ENCODE data around the gene PNMA8C. TPM values are rescaled to one million over a fixed set of nuclear protein-coding genes. Genes with fewer than 3 reads are reported as not detected.

The PNMA8C gene
- total RNA-seq, 1 experiment from 2014 or later = not detected

GRCh38 chr19:46450737-46451136, 22.0 kb upstream of the PNMA8C start:
- Histone ChIP-seq H3K27me3 (ENCODE audit: low read length) (no peaks in the 10 kb centered on the region), H3K4me2 (ENCODE audit: low read length) (no peak overlapping the region), H3K79me2 (ENCODE audit: low read length) (no peaks in the 10 kb centered on the region), H3K9me2 (replicated peaks; ENCODE audit: low read length) (no peaks in the 10 kb centered on the region), H3K27ac (ENCODE audit: low read length) (no peak overlapping the region), H4K20me1 (ENCODE audit: low read length) (no peaks in the 10 kb centered on the region), H3K4me1 (ENCODE audit: insufficient read depth, low read length) (no peaks in the 10 kb centered on the region), H2AFZ (ENCODE audit: low read length) (no peak overlapping the region), H3K9me3 (ENCODE audit: low read length) (no peaks in the 10 kb centered on the region), H3F3A (ENCODE audit: low read length, unreplicated experiment) (no peaks in the 10 kb centered on the region), H3K9ac (ENCODE audit: low read length) (no peak overlapping the region), H3K4me3 (ENCODE audit: low read length) (no peak overlapping the region), H3K36me3 (ENCODE audit: low read depth, low read length) (no peaks in the 10 kb centered on the region)
- DNase-seq (no peak), ATAC-seq (no peak)
- ChIA-PET POLR2A (ENCODE audit: unreplicated experiment) (no interaction called here), CTCF (no interaction called here)
- intact Hi-C loops (cut with micrococcal nuclease) = no loop called here
- TF ChIP-seq EZH2 (IDR thresholded peaks at IDR 0.05; ENCODE audit: low read length, unreplicated experiment) (no peak), EZH2phosphoT487 (IDR thresholded peaks at IDR 0.05; ENCODE audit: borderline replicate concordance, low read length) (no peak), CTCF (conservative IDR thresholded peaks at IDR 0.05; ENCODE audit: low read depth, low read length) (no peak)
- no TSS peak for BruUV-seq (replicated peaks)

GRCh38 chr19:46449228-46449627, 20.5 kb upstream of the PNMA8C start:
- H2AFZ ChIP-seq (ENCODE audit: low read length) = no peak overlapping the region
- H3K4me1 ChIP-seq (ENCODE audit: insufficient read depth, low read length) = no peaks in the 10 kb centered on the region
- ChIA-PET CTCF (no interaction called here), POLR2A (ENCODE audit: unreplicated experiment) (no interaction called here)
- ATAC-seq (no peak), DNase-seq (no peak)
- H3F3A ChIP-seq (ENCODE audit: low read length, unreplicated experiment) = no peaks in the 10 kb centered on the region
- TF ChIP-seq EZH2 (IDR thresholded peaks at IDR 0.05; ENCODE audit: low read length, unreplicated experiment) (no peak), CTCF (conservative IDR thresholded peaks at IDR 0.05; ENCODE audit: low read depth, low read length) (no peak), EZH2phosphoT487 (IDR thresholded peaks at IDR 0.05; ENCODE audit: borderline replicate concordance, low read length) (no peak)
- H4K20me1 ChIP-seq (ENCODE audit: low read length) = no peaks in the 10 kb centered on the region
- H3K27me3 ChIP-seq (ENCODE audit: low read length) = no peaks in the 10 kb centered on the region
- no peaks in the 10 kb centered on the region for H3K9me2 ChIP-seq (replicated peaks; ENCODE audit: low read length)
- intact Hi-C loops (cut with micrococcal nuclease) = no loop called here
- H3K9me3 ChIP-seq (ENCODE audit: low read length) = no peaks in the 10 kb centered on the region
- no peak overlapping the region for H3K4me3 ChIP-seq (ENCODE audit: low read length)
- H3K36me3 ChIP-seq (ENCODE audit: low read depth, low read length) = no peaks in the 10 kb centered on the region
- no peak overlapping the region for H3K27ac ChIP-seq (ENCODE audit: low read length)
- H3K9ac ChIP-seq (ENCODE audit: low read length) = no peak overlapping the region
- no peak overlapping the region for H3K4me2 ChIP-seq (ENCODE audit: low read length)
- no TSS peak for BruUV-seq (replicated peaks)
- no peaks in the 10 kb centered on the region for H3K79me2 ChIP-seq (ENCODE audit: low read length)

GRCh38 chr19:46448601-46449000, 19.9 kb upstream of the PNMA8C start:
- Histone ChIP-seq H3K27me3 (ENCODE audit: low read length) (no peaks in the 10 kb centered on the region), H3K36me3 (ENCODE audit: low read depth, low read length) (no peaks in the 10 kb centered on the region), H3K9me2 (replicated peaks; ENCODE audit: low read length) (no peaks in the 10 kb centered on the region), H4K20me1 (ENCODE audit: low read length) (no peaks in the 10 kb centered on the region), H3K4me3 (ENCODE audit: low read length) (no peak overlapping the region), H3K4me2 (ENCODE audit: low read length) (no peak overlapping the region), H3K9ac (ENCODE audit: low read length) (no peak overlapping the region), H2AFZ (ENCODE audit: low read length) (no peak overlapping the region), H3K4me1 (ENCODE audit: insufficient read depth, low read length) (no peaks in the 10 kb centered on the region), H3K9me3 (ENCODE audit: low read length) (no peaks in the 10 kb centered on the region), H3K27ac (ENCODE audit: low read length) (no peak overlapping the region), H3F3A (ENCODE audit: low read length, unreplicated experiment) (no peaks in the 10 kb centered on the region), H3K79me2 (ENCODE audit: low read length) (no peaks in the 10 kb centered on the region)
- intact Hi-C loops (cut with micrococcal nuclease) = no loop called here
- ChIA-PET CTCF (interaction anchor here (0.7 kb wide), 1 partner anchor 110 kb away, joined by 3 read pairs; no protein-coding TSS in a partner anchor), POLR2A (ENCODE audit: unreplicated experiment) (no interaction called here)
- DNase-seq = no peak
- BruUV-seq (replicated peaks) = no TSS peak
- TF ChIP-seq EZH2phosphoT487 (IDR thresholded peaks at IDR 0.05; ENCODE audit: borderline replicate concordance, low read length) = no peak
- TF ChIP-seq CTCF (conservative IDR thresholded peaks at IDR 0.05; ENCODE audit: low read depth, low read length) = no peak
- TF ChIP-seq EZH2 (IDR thresholded peaks at IDR 0.05; ENCODE audit: low read length, unreplicated experiment) = no peak
- no peak for ATAC-seq

Data from PC-3 (cell line).